Spleen (tissue), 11 donors: ENCODE data around the gene ODAM. TPM values are rescaled to one million over a fixed set of nuclear protein-coding genes. Genes with fewer than 3 reads are reported as not detected.
"Not testable (repeated sequence)": the region's sequence is repeated elsewhere in the genome, so short reads cannot be mapped to it uniquely, and the experiment has no call there.

Source experiments
- DNase-seq: peaks from one replicate; pipeline ENCODE4 v3.0.0-alpha.2; 2020
- H3K27ac ChIP-seq, 8 donors: fragments of 200-600 bp; sonication (generic) in 7 of 8; 1 replicate in 4 of 8; 2 replicates in 4 of 8; pipeline versions ENCODE4 v1.5.0 to v1.8.0; 2016 to 2021; ENCODE audit warnings: inconsistent platforms in 4 of 8, mild to moderate bottlenecking in 4 of 8, moderate library complexity in 1 of 8
- H3K27me3 ChIP-seq, 7 donors: fragments of 200-600 bp; sonication (generic) in 6 of 7; replicated peaks in 1 of 7; 1 replicate in 4 of 7; 2 replicates in 3 of 7; pipeline versions ENCODE4 v1.5.0 to v1.8.0; 2016 to 2021; ENCODE audit warnings: inconsistent platforms in 3 of 7, mild to moderate bottlenecking in 1 of 7
- H3K36me3 ChIP-seq, 6 donors: fragments of 200-600 bp; sonication (generic) in 5 of 6; 1 replicate in 4 of 6; 2 replicates in 2 of 6; pipeline versions ENCODE4 v1.5.0 to v1.8.0; 2016 to 2021; ENCODE audit warnings: inconsistent platforms in 2 of 6
- H3K4me1 ChIP-seq, 6 donors: fragments of 200-600 bp; sonication (generic) in 5 of 6; 1 replicate in 3 of 6; 2 replicates in 3 of 6; pipeline versions ENCODE4 v1.5.0 to v1.8.0; 2016 to 2021; ENCODE audit warnings: inconsistent platforms in 3 of 6
- H3K4me3 ChIP-seq, 8 donors: fragments of 200-600 bp; sonication (generic) in 7 of 8; 1 replicate in 4 of 8; 2 replicates in 4 of 8; pipeline versions ENCODE4 v1.5.0 to v1.8.0; 2016 to 2021; ENCODE audit warnings: inconsistent platforms in 4 of 8, mild to moderate bottlenecking in 4 of 8, moderate library complexity in 2 of 8
- H3K9me3 ChIP-seq, 8 donors: fragments of 200-600 bp; sonication (generic) in 7 of 8; 1 replicate in 4 of 8; 2 replicates in 4 of 8; pipeline versions ENCODE4 v1.5.0 to v1.8.0; 2016 to 2021; ENCODE audit warnings: inconsistent platforms in 4 of 8
- CTCF ChIP-seq, 11 experiments: fragments of 200-600 bp in 7 of 11; fragments of 450-650 bp in 4 of 11; sonication (generic) in 4 of 11; IDR thresholded peaks in 8 of 11; conservative IDR thresholded peaks in 3 of 11; 1 replicate in 7 of 11; 2 replicates in 4 of 11; pipeline versions ENCODE4 v1.4.0 to v1.8.0; 2016 to 2021; ENCODE audit warnings: antibody characterized with exemption in 11 of 11, inconsistent platforms in 4 of 11, mild to moderate bottlenecking in 1 of 11
- POLR2A ChIP-seq, 3 donors: fragments of 450-650 bp; IDR thresholded peaks; one replicate each; pipeline ENCODE4 v1.5.1; 2017; ENCODE audit warnings: antibody characterized with exemption in 3 of 3, mild to moderate bottlenecking in 1 of 3
- POLR2AphosphoS5 ChIP-seq, 3 donors: sonication (generic); formaldehyde crosslinking; IDR thresholded peaks; one replicate each; pipeline ENCODE4 v1.5.1; 2017; ENCODE audit warnings: antibody characterized with exemption in 3 of 3
- WGBS, 5 donors: extraction: QIAGEN DNeasy Blood & Tissue Kit in 3 of 5; methylation state at CpG; one replicate each; pipeline versions ENCODE4 v1.1.5 to v1.1.7; 2013 to 2018; 5-methylcytosine and 5-hydroxymethylcytosine counted together
- intact Hi-C: fragments of 100-400 bp; cut with DNase I; formaldehyde crosslinking; loops from one replicate; pipeline ENCODE4 v1.15.0; 2023; ENCODE audit warnings: low total_unique reads
- polyA plus RNA-seq, 3 donors: library from polyadenylated mRNA; stranded (reverse); fragments of 200-250 nt; gene quantifications; one replicate each; pipeline ENCODE4 v1.2.1, GENCODE V29; 2013
- total RNA-seq, 7 donors: library from RNA; depleted of rRNA in 3 of 7; stranded (reverse); fragments of >200 nt in 3 of 7; fragmentation: NEBNext Ultra II Directional in 4 of 7; extraction: Animal tissue kit (Norgen Biotek cat#: 25700) in 4 of 7; gene quantifications; one replicate each; pipeline versions ENCODE4 v1.1.0 to v1.2.1, GENCODE V29; 2016 to 2021
- donor health status: healthy with polysubstance abuse.
- donor health status: DM: no; HTN: no; CAD: no; lungs with moderate emphysema.
- donor health status: DM: no; HTN: no; CAD: no.
- donor health status: Bipolar disorder and iron deficiency.
- donor health status: healthy.
- donor health status: DM: no; HTN: no; CAD: no.
- donor health status: DM: yes; HTN: yes; CAD: no.

The ODAM gene
- total and polyA plus RNA-seq, 10 donors: 0.22 to 2.0 TPM; not detected in 8

- Histone ChIP-seq H3K4me1 (no peaks in the 10 kb centered on the region), H3K27me3 (no peaks in the 10 kb centered on the region), H3K9me3 (no peaks in the 10 kb centered on the region), H3K4me3 (no peak within 1 kb of the TSS), H3K36me3 (no peaks in the 10 kb centered on the region), H3K27ac (no peak within 1 kb of the TSS)
- intact Hi-C loops: no loop called here
- WGBS, 5 donors: 69 to 82% (median 77%) methylated on average over 2 of the region's 2 CpGs
- DNase-seq: no peak
- TF ChIP-seq POLR2A (IDR thresholded peaks at IDR 0.05) (no peak), CTCF (IDR thresholded peaks at IDR 0.05 in 8 of 11, conservative IDR thresholded peaks at IDR 0.05 in 3 of 11) (no peak), POLR2AphosphoS5 (IDR thresholded peaks at IDR 0.05) (no peak)
These were observed 30.3 kb downstream of the ODAM start, which contains the start of gene FDCSP for GRCh38 chr4:70225824-70226223. Gene FDCSP (plus strand): TSS chr4:70226124. CDS start chr4:70231195, 5,071 bp downstream.

- no peak overlapping the region for H3K4me3 ChIP-seq
- H3K27me3 ChIP-seq: no peaks in the 10 kb centered on the region
- intact Hi-C loops: no loop called here
- DNase-seq: no peak
- H3K27ac ChIP-seq: no peak overlapping the region
- 43 to 76% (median 67%) methylated on average over 1 of the region's 1 CpG for WGBS, 5 donors
- TF ChIP-seq CTCF (IDR thresholded peaks at IDR 0.05 in 8 of 11, conservative IDR thresholded peaks at IDR 0.05 in 3 of 11): no peak
- TF ChIP-seq POLR2AphosphoS5 (IDR thresholded peaks at IDR 0.05): no peak
- no peak for TF ChIP-seq POLR2A (IDR thresholded peaks at IDR 0.05)
- H3K9me3 ChIP-seq: no peaks in the 10 kb centered on the region
- H3K4me1 ChIP-seq: no peaks in the 10 kb centered on the region
- no peaks in the 10 kb centered on the region for H3K36me3 ChIP-seq
These were observed 40.6 kb downstream of the ODAM start for GRCh38 chr4:70236125-70236524.

GRCh38 chr4:70239131-70239883, 43.8 kb downstream of the ODAM start:
- TF ChIP-seq POLR2A (IDR thresholded peaks at IDR 0.05) (no peak), POLR2AphosphoS5 (IDR thresholded peaks at IDR 0.05) (no peak)
- H3K27me3 ChIP-seq: no peaks in the 10 kb centered on the region
- WGBS, 5 donors: 22 to 62% (median 34%) methylated on average over 3 of the region's 3 CpGs
- H3K36me3 ChIP-seq: no peaks in the 10 kb centered on the region
- intact Hi-C loops: no loop called here
- no peak for DNase-seq
- H3K9me3 ChIP-seq: no peaks in the 10 kb centered on the region
- H3K4me3 ChIP-seq: no peak overlapping the region
- H3K4me1 ChIP-seq: no peaks in the 10 kb centered on the region
- H3K27ac ChIP-seq: no peak overlapping the region

GRCh38 chr4:70239884-70240591, 44.5 kb downstream of the ODAM start:
- H3K9me3 ChIP-seq: no peaks in the 10 kb centered on the region
- TF ChIP-seq POLR2A (IDR thresholded peaks at IDR 0.05) (no peak), CTCF (IDR thresholded peaks at IDR 0.05 in 8 of 11, conservative IDR thresholded peaks at IDR 0.05 in 3 of 11) (no peak), POLR2AphosphoS5 (IDR thresholded peaks at IDR 0.05) (no peak)
- H3K4me1 ChIP-seq: no peaks in the 10 kb centered on the region
- DNase-seq: no peak
- no peaks in the 10 kb centered on the region for H3K27me3 ChIP-seq
- intact Hi-C loops: no loop called here
- no peak overlapping the region for H3K27ac ChIP-seq
- 59 to 80% (median 71%) methylated on average over 5 of the region's 5 CpGs for WGBS, 5 donors
- no peak overlapping the region for H3K4me3 ChIP-seq
- H3K36me3 ChIP-seq: no peaks in the 10 kb centered on the region

- WGBS, 5 donors: 79 to 91% (median 81%) methylated on average over 2 to 3 of the region's 3 CpGs
- DNase-seq, H3K27me3 ChIP-seq, H3K36me3 ChIP-seq, intact Hi-C loops, H3K4me1 ChIP-seq, H3K4me3 ChIP-seq, H3K27ac ChIP-seq, H3K9me3 ChIP-seq: not testable (repeated sequence)
These were observed 46.8 kb downstream of the ODAM start, which contains the start of gene CSN3 for GRCh38 chr4:70242297-70242696. Gene CSN3 (plus strand): TSS chr4:70242597. CDS start chr4:70244820, 2,223 bp downstream.
